CD4-positive, alpha-beta T cell treated with Interleukin-2 at 100 ng/mL for 4 hours (primary cell): Measurements from ENCODE around the gene TNFRSF19.
"Not testable (repeated sequence)": the region's sequence is repeated elsewhere in the genome, so short reads cannot be mapped to it uniquely, and the experiment has no call there.

Source experiments
- DNase-seq: peaks from one replicate; pipeline ENCODE4 v3.0.0-alpha.2; 2020; ENCODE audit warnings: low spot score

Gene TNFRSF19

GRCh38 chr13:23654111-23655110, 84.2 kb downstream of the TNFRSF19 start:
- DNase-seq = no peak

DNA sequence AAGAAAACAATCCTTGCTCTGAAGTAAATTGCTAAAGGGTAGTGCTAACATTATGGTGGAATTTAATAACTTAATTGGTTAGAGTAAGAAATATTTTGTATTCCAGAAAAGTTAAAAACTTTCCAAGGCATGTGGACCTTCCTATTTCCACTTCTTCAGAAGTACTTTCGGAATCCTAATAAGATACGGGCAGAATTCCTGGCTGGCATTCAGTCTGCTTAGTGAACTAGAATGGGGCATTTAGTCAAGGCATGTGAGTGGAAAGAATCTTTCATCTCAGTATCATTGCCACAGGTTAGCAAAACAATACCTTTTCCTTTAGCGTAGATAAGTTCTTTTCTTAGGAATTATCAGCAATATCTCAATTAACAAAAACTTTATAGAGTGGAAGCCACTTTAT, 85.1 kb downstream of the TNFRSF19 start:
- DNase-seq = no peak

- DNase-seq = no peak
Observed at GRCh38 chr13:23656637-23657371, 86.6 kb downstream of the TNFRSF19 start.

DNA sequence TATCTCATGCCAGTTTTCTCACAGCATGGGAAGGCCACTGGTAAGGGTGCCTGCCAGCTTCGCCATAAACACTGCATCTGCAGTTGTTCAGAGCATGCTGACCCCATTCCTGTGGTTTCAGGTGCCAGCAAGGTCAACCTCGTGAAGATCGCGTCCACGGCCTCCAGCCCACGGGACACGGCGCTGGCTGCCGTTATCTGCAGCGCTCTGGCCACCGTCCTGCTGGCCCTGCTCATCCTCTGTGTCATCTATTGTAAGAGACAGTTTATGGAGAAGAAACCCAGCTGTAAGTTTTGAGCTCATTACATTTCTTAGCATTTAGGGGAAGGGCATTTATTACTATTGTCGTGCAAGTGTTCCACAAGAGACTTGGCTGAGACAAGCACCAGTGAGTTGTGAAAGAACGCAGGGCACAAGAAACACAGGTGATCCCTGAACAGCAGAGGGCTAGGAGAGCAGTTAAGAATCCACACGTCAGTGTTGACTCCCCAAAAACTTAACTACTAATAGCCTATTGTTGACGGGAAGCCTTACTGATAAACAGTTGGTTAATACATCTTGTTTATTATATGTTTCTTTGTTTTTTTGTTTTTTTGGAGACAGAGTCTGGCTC, 88.8 kb downstream of the TNFRSF19 start:
- no peak for DNase-seq

DNA sequence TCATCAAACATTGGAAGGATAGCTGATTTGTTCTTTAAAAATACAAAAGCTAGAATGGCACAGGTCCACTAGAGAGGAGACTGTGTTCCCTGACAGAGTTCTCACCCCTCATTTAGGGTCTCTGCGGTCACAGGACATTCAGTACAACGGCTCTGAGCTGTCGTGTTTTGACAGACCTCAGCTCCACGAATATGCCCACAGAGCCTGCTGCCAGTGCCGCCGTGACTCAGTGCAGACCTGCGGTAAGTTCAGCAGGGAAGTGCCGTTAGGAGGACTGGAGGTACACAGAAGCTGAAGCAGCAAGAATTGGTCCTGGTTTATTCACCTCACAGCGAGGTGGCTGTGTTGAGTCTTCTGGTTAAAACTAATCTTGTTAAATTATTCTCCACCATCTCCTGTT, 90.0 kb downstream of the TNFRSF19 start:
- DNase-seq = no peak

DNA sequence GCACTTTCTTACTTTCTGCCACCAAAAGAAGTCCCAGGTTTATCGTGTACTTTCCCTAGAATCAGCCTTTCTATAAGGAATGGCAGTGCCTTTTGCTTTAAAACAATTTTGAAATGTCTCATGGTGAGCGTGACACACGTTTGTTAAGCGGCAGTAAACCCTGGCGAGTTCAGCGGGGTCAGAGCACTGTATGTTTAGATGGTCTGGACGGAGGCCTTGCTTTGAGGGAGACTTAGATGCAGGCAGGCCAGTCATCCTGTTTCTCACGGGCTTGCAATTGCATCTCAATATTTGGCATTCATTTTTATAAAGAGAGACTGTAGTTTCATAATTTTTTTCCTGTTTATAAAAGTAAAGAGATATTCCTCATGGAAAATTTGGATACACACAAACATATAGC, 96.4 kb downstream of the TNFRSF19 start:
- DNase-seq = no peak

- DNase-seq = no peak
Observed at GRCh38 chr13:23667750-23668149, 97.5 kb downstream of the TNFRSF19 start.

DNA sequence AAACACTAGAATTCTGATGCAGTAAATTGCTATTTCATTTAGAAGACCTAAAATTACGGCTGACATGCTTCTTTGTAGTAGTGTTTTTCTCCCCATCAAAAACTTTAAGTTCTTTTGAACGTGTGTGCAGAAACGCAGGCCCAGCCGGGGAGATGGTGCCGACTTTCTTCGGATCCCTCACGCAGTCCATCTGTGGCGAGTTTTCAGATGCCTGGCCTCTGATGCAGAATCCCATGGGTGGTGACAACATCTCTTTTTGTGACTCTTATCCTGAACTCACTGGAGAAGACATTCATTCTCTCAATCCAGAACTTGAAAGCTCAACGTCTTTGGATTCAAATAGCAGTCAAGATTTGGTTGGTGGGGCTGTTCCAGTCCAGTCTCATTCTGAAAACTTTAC, 98.3 kb downstream of the TNFRSF19 start:
- DNase-seq = no peak

GRCh38 chr13:23670793-23671192, 100.6 kb downstream of the TNFRSF19 start:
- no peak for DNase-seq

DNA sequence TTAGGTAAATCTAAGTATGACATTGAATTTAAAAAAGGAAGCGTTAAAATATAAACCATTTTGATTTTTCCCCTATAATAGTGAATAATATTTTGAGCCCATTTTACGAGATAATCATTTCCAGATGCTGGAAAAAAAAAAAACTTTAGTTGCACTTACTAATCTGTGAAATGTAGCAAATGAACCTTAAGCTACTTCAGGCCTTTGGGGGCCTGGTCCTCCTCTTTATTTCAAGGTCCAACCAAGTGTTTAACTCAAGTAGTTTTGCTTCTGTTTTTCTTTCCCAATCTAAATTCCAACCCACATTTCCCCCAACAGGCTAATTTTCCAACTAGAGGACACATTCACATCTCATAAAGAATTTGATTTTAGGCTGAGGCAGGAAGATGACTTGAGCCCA, 101.2 kb downstream of the TNFRSF19 start:
- no peak for DNase-seq

DNA sequence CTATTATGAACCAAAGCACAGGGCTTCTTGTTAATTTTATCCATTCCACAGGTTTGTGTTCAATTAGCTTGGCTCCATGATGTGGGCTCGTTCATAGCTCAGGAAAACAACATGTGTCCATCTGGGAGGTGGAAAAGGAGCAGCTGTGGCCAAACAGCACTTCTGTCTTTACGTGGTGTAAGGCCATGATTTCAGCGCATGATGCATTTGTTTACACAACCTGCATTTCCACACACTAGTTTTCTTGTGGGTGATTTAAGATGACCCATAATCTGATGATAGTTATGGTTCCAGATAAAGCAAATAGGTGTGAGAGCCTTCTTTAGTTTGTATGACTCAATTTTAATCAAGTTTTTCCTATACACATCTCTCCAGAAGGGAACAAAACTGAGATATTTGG, 101.7 kb downstream of the TNFRSF19 start:
- no peak for DNase-seq

DNA sequence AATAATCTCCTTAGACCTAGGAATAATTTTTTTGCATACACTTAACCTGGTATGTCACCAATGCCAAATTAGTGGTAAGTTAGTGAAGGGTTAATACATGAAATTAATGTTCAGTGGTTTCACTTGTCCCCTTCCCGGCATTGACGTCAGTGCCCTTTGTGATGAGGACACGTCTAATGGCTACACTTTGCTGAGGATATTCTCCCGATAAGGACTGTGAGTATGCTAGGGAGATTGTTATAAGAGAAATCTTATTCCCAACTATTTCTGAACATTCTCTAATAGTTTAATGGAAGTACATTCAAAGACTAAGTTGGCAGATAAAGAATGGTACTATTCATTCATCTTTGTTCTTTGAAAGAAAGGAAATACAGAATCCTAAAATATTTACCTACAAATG, 102.4 kb downstream of the TNFRSF19 start:
- DNase-seq = no peak

DNA sequence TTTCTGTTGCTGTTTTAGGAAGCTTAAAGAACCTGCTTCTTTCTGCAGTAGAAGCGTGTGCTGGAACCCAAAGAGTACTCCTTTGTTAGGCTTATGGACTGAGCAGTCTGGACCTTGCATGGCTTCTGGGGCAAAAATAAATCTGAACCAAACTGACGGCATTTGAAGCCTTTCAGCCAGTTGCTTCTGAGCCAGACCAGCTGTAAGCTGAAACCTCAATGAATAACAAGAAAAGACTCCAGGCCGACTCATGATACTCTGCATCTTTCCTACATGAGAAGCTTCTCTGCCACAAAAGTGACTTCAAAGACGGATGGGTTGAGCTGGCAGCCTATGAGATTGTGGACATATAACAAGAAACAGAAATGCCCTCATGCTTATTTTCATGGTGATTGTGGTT, 103.1 kb downstream of the TNFRSF19 start:
- no peak for DNase-seq

DNA sequence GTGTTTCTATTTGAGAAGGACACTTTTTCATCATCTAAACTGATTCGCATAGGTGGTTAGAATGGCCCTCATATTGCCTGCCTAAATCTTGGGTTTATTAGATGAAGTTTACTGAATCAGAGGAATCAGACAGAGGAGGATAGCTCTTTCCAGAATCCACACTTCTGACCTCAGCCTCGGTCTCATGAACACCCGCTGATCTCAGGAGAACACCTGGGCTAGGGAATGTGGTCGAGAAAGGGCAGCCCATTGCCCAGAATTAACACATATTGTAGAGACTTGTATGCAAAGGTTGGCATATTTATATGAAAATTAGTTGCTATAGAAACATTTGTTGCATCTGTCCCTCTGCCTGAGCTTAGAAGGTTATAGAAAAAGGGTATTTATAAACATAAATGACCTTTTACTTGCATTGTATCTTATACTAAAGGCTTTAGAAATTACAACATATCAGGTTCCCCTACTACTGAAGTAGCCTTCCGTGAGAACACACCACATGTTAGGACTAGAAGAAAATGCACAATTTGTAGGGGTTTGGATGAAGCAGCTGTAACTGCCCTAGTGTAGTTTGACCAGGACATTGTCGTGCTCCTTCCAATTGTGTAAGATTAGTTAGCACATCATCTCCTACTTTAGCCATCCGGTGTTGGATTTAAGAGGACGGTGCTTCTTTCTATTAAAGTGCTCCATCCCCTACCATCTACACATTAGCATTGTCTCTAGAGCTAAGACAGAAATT, 103.8 kb downstream of the TNFRSF19 start:
- no peak for DNase-seq

GRCh38 chr13:23674795-23675640, 104.8 kb downstream of the TNFRSF19 start:
- no peak for DNase-seq

DNA sequence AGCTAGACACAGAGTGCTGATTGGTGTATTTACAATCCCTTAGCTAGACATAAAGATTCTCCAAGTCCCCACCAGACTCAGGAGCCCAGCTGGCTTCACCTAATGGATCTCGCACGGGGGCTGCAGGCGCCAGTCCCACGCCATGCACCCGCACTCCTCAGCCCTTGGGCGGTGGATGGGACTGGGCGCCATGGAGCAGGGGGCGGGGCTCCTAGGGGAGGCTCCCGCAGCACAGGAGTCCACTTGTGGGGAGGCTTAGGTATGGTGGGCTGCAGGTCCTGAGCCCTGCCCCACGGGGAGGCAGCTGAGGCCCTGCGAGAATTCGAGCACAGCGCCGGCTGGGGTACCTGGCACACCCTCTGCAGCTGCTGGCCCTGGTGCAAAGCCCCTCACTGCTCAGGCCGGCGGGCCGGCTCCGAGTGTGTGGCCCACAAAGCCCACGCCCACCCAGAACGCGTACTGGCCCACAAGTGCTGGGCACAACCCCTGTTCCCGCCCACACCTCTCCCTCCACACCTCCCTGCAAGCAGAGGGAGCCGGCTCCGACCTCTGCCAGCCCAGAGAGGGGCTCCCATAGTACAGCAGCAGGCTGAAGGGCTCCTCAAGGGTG, 107.6 kb downstream of the TNFRSF19 start:
- not testable (repeated sequence) for DNase-seq

GRCh38 chr13:23678795-23679194, 108.6 kb downstream of the TNFRSF19 start:
- no peak for DNase-seq

GRCh38 chr13:23679220-23679619, 109.0 kb downstream of the TNFRSF19 start:
- DNase-seq = peak; percentile 1

GRCh38 chr13:23680845-23681669, 110.8 kb downstream of the TNFRSF19 start:
- DNase-seq = no peak

DNA sequence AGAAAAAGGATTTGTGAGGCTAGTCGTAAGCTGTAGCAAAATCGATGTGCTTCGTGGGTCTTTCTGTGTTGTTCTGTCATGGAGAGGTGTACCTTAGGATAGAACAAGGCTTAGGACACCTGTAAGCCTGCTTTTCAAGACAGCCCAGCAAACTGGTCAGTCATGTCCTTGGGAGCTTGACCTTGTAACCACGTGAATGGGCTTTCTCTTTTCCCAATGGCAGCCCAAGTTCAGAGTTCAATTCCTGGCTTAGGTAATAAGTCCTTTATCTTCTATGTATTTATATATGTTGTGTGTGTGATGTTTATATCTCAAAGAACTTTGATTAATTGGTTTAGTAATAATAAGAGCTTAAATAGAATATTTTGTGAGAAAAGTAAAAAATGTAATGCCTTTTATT, 112.9 kb downstream of the TNFRSF19 start:
- no peak for DNase-seq
